ENCODE measurements around the gene GJC2.

The GJC2 gene

DNA sequence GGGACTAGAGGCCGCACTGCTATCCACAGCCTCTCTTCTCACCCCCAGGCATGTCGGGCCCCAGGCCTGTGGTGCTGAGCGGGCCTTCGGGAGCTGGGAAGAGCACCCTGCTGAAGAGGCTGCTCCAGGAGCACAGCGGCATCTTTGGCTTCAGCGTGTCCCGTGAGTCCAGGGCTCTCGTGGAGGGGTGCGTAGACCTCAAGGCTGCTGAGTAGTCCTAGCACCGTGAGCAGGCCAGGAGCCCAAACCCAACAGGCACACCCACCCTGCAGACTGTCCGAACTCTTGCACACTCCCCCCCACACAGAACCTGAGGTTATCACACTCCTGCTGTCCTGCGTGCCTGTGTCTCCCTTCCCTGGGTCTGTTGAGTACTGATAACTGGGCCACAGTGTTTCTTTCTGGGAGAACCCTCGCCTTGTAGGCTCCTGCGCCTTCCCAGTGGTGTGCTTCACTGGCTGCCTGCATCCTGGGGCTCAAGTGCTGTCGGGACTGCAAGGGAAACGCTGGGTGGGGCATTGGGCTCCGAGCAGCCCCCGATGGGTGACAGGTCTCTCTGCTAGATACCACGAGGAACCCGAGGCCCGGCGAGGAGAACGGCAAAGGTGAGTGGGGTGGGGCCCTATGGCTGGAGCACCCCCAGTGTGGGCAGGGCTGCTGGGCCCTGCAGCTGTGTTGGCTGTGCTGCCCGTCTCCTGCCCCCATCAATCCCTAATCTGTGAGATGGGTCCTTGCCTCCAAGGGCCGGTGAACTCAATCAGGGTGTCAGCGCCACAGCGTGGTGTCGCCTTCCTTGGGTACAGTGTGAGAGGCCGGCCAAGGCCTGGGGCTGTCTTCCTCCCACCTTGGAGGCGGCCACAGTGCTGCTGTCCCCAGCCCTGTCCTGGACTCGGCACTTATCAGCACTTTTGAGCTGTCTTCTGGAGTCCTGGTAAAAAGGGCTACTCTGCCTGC, 4.0 kb upstream of the GJC2 start:
- no peak for DNase-seq (ENCODE audit: low read depth)

GRCh38 chr1:228146417-228147150, 3.1 kb upstream of the GJC2 start:
- no peak for DNase-seq (ENCODE audit: low read depth)

- DNase-seq (ENCODE audit: low read depth): no peak
These were observed 2.5 kb upstream of the GJC2 start for GRCh38 chr1:228147151-228147693.

- no peak for DNase-seq (ENCODE audit: low read depth)
These were observed 2.0 kb upstream of the GJC2 start for GRCh38 chr1:228147768-228148167.

DNA sequence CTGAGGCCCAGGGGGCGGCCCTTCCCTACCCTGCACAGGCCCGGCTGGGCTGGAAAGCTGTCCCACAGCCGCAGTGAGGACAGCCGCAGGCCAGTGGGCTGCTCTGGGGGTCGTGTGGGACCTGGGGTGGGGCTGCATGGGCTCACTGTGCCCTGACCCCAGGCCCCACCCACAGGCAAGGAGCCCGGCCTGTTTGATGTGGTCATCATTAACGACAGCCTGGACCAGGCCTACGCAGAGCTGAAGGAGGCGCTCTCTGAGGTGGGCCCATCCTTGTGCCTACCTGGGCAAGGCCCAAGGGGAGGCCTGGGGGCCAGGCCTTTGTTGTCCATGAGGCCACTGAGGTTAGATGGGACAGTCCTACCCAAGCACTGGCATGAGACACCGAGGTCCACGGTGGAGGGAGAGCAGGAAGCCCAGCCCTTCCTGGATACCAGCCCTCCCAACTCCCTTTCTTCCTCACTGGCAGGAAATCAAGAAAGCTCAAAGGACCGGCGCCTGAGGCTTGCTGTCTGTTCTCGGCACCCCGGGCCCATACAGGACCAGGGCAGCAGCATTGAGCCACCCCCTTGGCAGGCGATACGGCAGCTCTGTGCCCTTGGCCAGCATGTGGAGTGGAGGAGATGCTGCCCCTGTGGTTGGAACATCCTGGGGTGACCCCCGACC, 1.4 kb upstream of the GJC2 start:
- no peak for DNase-seq (ENCODE audit: low read depth)

GRCh38 chr1:228148935-228149405, 760 bp upstream of the GJC2 start:
- DNase-seq (ENCODE audit: low read depth): no peak

DNA sequence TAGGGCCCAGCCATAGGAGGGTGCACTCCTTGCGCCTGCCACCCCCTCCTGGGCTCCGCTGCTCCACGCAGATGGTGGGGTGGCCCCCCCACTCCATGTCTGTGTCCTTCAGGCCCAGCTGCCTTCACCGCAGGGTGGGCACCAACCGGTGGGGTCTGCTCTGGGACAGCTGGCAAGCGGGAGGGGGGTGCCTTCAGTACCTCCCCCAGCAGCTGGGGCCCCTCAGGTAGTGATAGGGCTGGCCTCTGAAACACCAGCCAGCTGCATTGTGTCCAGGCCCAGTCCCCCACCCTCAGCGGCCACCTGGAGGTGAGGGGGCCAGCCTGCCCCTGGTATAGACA, 360 bp downstream of the GJC2 start:
- DNase-seq (ENCODE audit: low read depth): no peak

DNA sequence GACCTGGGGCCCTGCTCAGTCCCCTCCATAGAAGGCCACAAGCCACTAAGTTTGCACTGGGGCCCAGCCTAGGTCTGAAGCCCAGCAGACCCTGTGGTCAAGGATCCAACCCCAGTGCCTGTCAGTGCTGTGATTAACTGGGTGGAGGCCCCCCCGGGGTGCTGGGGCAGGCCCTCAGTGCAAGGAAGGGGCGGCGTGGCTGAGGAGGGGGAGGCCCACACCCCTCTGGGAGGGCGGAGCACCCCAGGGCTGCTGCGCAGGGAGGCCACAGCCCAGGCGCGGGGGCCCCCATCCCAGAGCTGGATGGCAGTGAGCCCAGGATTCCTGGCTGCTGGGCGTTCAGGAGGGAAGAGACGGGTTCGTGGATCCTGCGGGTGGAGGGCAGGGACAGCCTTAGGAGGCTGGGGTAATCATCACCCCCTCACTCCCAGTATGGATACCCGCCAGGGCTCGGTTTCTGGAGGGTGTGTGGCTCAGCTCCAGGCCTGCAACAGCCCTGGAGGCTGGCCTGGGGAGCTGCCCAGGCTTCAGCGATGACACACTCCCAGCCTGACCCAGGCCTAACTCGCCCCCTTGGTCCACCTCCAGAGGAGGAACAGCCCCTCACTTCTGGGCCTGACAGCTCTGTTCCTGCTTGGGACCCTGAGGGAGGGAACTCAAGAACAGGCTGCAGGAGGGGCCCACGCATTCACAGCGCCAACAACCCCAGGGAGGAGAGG, 890 bp downstream of the GJC2 start:
- peak; percentile 87 for DNase-seq (ENCODE audit: low read depth)

DNA sequence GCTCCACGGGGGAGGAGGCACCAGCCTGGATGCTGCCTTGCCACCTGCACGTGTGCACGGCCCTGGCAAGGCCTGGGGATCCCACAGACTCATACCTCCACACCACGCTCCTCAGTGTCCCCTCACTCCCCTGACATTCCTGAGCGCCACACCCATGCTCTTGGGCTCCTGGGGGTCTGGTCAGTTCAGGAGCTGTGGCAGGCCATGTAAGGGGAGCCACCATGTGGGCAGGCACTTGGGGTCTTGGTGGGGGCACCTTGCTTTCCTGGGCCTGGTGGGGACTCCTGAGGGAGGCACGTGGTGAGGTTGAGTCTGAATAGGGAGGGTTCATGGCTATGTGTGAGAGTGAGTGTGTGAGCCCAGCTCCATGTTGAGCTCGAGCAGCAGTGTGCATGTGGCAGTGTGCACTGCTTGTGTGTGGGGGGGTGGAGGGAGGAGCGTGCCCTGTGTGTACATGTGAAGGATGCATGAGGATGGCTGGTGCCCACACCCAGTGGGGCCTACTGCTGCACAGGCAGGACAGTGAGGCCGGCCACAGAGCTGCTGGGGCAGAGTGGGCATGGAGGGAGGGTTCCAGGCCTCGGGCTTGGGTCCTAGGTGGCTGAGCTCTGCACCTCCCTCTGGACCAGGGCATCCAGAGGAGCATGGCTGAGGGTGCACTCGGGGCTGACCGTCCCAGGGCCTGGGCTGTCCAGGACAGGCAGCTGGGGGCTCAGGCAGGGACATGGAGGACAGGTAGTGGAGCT, 1.6 kb downstream of the GJC2 start:
- no peak for DNase-seq (ENCODE audit: low read depth)

- no peak for DNase-seq (ENCODE audit: low read depth)
These were observed 2.6 kb downstream of the GJC2 start for GRCh38 chr1:228152097-228152917.

GRCh38 chr1:228152918-228153258, 3.2 kb downstream of the GJC2 start:
- no peak for DNase-seq (ENCODE audit: low read depth)

GRCh38 chr1:228154021-228154669, 4.4 kb downstream of the GJC2 start:
- DNase-seq (ENCODE audit: low read depth): no peak

DNA sequence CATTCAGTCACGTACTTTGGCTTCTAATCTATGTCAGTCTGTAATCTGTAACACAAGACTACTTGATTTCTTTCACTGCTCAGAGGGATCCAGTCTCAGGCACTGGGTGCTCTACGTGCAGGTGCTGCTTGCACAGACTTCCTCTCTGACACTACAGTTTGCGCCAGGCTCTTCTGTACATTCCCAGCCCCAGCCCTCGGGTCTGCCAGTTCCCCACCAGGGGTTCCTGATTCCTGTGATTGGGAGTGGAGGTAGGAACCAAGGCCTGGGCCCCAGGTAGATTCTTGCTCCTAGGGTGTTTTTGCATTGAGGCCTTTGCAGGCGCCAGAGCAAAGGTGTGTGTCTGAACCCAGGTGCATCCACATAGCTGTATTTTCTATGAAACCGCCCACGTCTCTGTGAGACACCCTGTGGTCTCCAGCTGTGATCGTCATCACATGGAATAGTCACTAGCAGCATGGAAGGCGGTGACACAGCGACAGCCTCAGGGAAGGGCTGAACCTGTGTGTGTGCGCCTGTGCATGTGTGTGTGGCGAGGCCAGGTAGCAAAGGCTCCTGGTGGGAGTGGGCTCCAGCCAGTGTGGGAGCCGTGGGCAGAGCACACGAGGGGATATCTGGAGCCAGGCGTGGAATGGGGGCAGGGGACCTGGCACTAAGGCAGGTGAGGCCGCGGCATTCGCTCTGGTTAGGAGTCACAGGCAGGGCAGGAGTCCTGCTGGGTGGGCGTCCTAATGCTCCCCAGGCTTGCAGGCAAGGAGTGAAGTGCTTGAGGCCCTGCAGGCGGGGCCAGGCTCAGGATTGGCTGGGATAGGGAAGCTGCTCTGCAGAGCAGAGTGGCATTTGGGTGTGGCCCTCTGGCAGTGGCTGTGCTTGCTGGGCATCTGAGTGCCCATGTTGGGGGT, 5.2 kb downstream of the GJC2 start:
- DNase-seq (ENCODE audit: low read depth): no peak

DNA sequence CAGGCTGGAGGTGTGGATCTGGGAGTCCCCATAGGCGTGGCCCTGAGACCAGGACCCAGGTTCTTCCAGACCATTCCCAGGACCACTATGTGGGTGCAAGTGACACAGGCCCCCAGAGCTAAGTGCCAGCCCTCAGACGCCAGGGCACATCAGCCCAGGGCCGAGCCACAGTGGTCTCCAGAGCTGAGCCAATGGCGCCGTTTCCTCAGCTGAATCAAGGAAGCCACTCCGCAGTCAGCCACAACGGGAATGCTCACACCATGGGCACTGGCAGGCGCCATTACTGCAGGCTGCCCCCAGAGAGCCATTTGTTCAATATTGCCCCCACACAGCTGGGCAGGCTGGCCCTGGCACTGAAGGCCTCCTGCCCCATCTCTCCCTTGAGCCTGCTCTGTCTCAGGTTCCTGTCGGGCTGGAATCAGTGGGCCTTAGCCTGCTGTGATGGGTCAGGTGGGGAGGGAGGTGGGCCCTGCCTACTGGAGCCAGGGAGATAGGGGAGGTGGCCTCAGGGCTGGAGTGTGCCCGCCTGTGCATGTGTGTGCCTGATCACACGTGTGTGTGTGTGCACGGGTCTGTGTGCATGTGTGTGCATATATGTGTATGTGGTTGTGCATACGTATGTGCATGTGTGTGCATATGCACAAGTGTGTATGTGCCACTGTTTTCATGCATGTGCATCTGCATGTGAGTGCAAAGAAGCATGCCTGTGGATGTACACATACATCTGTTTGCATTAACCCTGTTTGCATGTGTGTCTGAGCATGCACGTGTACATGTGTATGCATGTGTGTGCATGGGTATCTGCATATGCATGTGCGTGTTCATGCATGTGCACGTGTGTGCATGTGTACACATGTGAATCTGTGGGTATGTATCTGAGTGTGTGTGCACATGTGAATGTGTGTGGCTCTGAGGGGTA, 6.1 kb downstream of the GJC2 start:
- DNase-seq (ENCODE audit: low read depth): no peak

DNA sequence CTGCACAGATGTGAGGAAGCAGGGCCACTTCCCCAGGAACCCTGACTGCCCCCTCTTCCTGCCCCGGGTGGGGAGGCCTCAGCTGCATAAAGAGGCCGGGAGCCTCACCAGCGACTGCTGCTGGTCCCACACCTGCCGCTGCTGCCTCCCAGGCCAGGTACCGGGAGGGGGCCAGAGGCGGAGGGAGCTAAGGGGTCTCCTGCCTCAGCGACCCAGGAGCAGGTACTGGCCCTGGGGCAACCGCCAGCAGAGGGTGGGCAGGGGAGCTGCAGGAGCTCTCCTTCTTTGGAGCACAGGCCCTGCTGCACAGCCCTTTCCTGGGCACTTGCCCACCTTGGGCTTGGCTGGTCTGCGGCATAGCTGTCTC, 6.8 kb downstream of the GJC2 start:
- no peak for DNase-seq (ENCODE audit: low read depth)

- DNase-seq (ENCODE audit: low read depth): no peak
These were observed 7.4 kb downstream of the GJC2 start for GRCh38 chr1:228156941-228157728.

DNA sequence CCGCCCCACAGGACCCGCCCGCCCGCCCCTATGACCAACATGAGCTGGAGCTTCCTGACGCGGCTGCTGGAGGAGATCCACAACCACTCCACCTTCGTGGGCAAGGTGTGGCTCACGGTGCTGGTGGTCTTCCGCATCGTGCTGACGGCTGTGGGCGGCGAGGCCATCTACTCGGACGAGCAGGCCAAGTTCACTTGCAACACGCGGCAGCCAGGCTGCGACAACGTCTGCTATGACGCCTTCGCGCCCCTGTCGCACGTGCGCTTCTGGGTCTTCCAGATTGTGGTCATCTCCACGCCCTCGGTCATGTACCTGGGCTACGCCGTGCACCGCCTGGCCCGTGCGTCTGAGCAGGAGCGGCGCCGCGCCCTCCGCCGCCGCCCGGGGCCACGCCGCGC, 8.0 kb downstream of the GJC2 start:
- no peak for DNase-seq (ENCODE audit: low read depth)

All from fibroblast of the conjunctiva (primary cell).